Tibial nerve (tissue), 4 donors: ENCODE results near the gene BCL2L13. TPM values are rescaled to one million over a fixed set of nuclear protein-coding genes. Genes with fewer than 3 reads are reported as not detected.
A peak's percentile ranks its signal among the peaks of the same experiment; 100 is the strongest.

ENCODE experiments used
- DNase-seq, 2 donors: peaks; one replicate each; pipeline ENCODE4 v3.0.0-alpha.2; 2019; ENCODE audit warnings: low spot score in 2 of 2
- H3K27ac ChIP-seq, 4 donors: fragments of 200-600 bp; sonication (generic) in 3 of 4; one replicate each; pipeline ENCODE4 v1.5.1; 2017 to 2019; ENCODE audit warnings: mild to moderate bottlenecking in 1 of 4
- H3K27me3 ChIP-seq, 2 donors: fragments of 200-600 bp; sonication (generic) in 1 of 2; one replicate each; pipeline versions ENCODE4 v1.5.1 to v1.6.0; 2017 to 2019
- H3K36me3 ChIP-seq, 3 donors: fragments of 200-600 bp; sonication (generic); one replicate each; pipeline ENCODE4 v1.5.1; 2018 to 2019
- H3K4me1 ChIP-seq, 4 donors: fragments of 200-600 bp; sonication (generic) in 3 of 4; one replicate each; pipeline ENCODE4 v1.5.1; 2017 to 2019
- H3K4me3 ChIP-seq, 4 donors: fragments of 200-600 bp; sonication (generic) in 3 of 4; one replicate each; pipeline ENCODE4 v1.5.1; 2017 to 2019; ENCODE audit warnings: mild to moderate bottlenecking in 1 of 4, moderate library complexity in 1 of 4
- H3K9me3 ChIP-seq, 4 donors: fragments of 200-600 bp; sonication (generic) in 3 of 4; one replicate each; pipeline ENCODE4 v1.5.1; 2017 to 2019
- EP300 ChIP-seq, 2 donors: sonication (generic); formaldehyde crosslinking; IDR thresholded peaks; one replicate each; pipeline ENCODE4 v1.6.1; 2017; ENCODE audit warnings: antibody characterized with exemption in 2 of 2, mild to moderate bottlenecking in 1 of 2
- POLR2A ChIP-seq, 2 donors: fragments of 450-650 bp; IDR thresholded peaks; one replicate each; pipeline ENCODE4 v1.6.1; 2017; ENCODE audit warnings: antibody characterized with exemption in 2 of 2, mild to moderate bottlenecking in 2 of 2, moderate library complexity in 2 of 2
- WGBS, 2 donors: methylation state at CpG; one replicate each; pipeline ENCODE4 v1.1.5; 2018; 5-methylcytosine and 5-hydroxymethylcytosine counted together
- total RNA-seq, 4 donors: library from RNA; depleted of rRNA; stranded (reverse); fragments of >200 nt; gene quantifications; one replicate each; pipeline ENCODE4 v1.1.0, GENCODE V29; 2016
- TF ChIP-seq, protein P1 (sequence below), 5 experiments: fragments of 200-600 bp in 3 of 5; fragments of 450-650 bp in 2 of 5; sonication (generic) in 3 of 5; IDR thresholded peaks; one replicate each; pipeline ENCODE4 v1.5.1; 2016 to 2019; ENCODE audit warnings: antibody characterized with exemption in 5 of 5, mild to moderate bottlenecking in 3 of 5, moderate library complexity in 2 of 5

The BCL2L13 gene
- total RNA-seq, 4 donors from 2014 or later, result 47.4 to 74.7 (median 60.9) TPM

DNA sequence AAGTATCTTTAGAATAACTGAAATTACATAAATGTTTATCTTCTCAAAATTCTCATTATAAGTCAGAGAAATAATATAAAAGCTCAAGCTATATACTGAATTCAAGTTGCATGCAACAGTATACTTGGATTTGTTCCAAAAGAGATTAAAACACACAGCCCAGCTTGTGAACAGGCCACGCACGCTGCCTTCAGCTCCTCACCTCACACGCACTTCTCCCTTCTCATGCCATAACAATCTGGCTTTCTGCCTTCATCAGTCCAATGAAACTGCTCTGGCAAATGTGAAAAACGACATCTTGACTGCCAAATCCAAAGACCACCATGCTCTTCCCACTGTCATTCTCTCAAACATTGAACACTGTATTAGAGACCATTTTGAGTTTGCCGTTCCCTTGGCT, 32.1 kb upstream of the BCL2L13 start:
- WGBS, 2 donors, result 47 to 53% methylated on average over 5 of the region's 5 CpGs
- H3K4me1 ChIP-seq, result peaks cover 0 to 34% (median 0%) of the 10 kb centered on the region in 4 donors
- peaks cover 0 to 42% (median 7%) of the 10 kb centered on the region in 3 donors for H3K36me3 ChIP-seq
- H3K27ac ChIP-seq, result peak overlapping the region in 2 of 4 donors; percentile 29 to 52
- no peak for DNase-seq
- H3K9me3 ChIP-seq, result no peaks in the 10 kb centered on the region
- no peak for TF ChIP-seq POLR2A (IDR thresholded peaks at IDR 0.05)
- no peaks in the 10 kb centered on the region for H3K27me3 ChIP-seq
- no peak overlapping the region for H3K4me3 ChIP-seq

DNA sequence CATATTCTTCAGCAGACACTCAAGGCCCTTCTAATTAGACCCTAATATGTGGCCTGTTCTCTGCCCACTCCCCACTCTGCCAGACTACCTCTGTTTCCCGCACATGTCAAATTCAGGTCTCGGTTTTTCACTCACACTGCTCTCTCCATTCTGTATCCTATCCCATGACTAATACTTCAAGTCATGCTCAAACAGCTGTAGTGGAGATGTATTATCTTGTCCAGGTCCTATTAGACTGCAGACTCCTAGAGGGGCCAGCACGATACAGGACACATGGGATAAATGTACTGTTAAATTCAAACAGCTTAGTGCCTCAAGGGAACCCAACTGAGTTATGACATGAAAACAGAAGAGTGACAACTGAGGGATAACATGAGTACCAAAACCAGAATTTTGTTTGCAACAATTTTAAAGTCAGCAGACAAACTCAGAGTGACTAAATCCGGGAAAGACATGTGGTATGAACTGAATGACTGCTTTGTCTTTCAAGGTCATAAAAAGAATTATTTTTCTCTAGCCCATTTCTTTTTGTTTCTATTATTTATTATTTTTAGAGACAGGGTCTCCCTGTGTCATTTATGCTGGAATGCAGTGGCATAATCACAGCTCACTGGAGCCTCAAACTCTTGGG, 30.6 kb upstream of the BCL2L13 start:
- Histone ChIP-seq H3K4me3 (no peak overlapping the region), H3K27ac (peak overlapping the region in 2 of 4 donors; percentile 47 to 62), H3K9me3 (no peaks in the 10 kb centered on the region), H3K27me3 (no peaks in the 10 kb centered on the region), H3K36me3 (peaks cover 0 to 55% (median 0%) of the 10 kb centered on the region in 3 donors), H3K4me1 (peaks cover 0 to 36% (median 0%) of the 10 kb centered on the region in 4 donors)
- DNase-seq, result no peak
- TF ChIP-seq EP300 (IDR thresholded peaks at IDR 0.05) (no peak), POLR2A (IDR thresholded peaks at IDR 0.05) (no peak)
- 75 to 76% methylated on average over 4 of the region's 4 CpGs for WGBS, 2 donors

DNA sequence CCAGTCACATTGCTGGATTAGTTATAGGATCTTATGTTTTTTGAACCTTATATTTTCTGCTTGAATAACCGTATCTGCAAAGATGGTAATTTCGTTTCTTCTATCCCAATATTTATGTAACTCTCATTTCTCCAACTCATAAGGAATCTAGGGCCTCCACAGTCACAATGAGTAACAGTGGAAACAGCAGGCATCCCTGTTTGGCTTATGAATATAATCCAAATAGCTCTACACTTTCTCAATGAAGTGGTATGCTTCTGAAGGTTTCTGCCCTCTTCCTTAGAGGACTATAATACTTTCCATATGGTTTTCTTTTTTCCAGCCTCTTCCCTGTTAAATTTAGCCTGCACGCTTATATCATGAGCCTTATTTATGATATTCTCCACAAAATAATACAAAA, 26.5 kb upstream of the BCL2L13 start:
- Histone ChIP-seq H3K4me3 (no peak overlapping the region), H3K9me3 (no peaks in the 10 kb centered on the region), H3K4me1 (peaks cover 0 to 23% (median 0%) of the 10 kb centered on the region in 4 donors), H3K36me3 (peaks cover 0 to 79% (median 0%) of the 10 kb centered on the region in 3 donors), H3K27ac (no peak overlapping the region), H3K27me3 (no peaks in the 10 kb centered on the region)
- TF ChIP-seq POLR2A (IDR thresholded peaks at IDR 0.05), result no peak
- TF ChIP-seq, protein P1, sequence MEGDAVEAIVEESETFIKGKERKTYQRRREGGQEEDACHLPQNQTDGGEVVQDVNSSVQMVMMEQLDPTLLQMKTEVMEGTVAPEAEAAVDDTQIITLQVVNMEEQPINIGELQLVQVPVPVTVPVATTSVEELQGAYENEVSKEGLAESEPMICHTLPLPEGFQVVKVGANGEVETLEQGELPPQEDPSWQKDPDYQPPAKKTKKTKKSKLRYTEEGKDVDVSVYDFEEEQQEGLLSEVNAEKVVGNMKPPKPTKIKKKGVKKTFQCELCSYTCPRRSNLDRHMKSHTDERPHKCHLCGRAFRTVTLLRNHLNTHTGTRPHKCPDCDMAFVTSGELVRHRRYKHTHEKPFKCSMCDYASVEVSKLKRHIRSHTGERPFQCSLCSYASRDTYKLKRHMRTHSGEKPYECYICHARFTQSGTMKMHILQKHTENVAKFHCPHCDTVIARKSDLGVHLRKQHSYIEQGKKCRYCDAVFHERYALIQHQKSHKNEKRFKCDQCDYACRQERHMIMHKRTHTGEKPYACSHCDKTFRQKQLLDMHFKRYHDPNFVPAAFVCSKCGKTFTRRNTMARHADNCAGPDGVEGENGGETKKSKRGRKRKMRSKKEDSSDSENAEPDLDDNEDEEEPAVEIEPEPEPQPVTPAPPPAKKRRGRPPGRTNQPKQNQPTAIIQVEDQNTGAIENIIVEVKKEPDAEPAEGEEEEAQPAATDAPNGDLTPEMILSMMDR (IDR thresholded peaks at IDR 0.05), result no peak
- TF ChIP-seq EP300 (IDR thresholded peaks at IDR 0.05), result no peak
- 92 to 94% methylated on average over 3 of the region's 3 CpGs for WGBS, 2 donors
- DNase-seq, result no peak

DNA sequence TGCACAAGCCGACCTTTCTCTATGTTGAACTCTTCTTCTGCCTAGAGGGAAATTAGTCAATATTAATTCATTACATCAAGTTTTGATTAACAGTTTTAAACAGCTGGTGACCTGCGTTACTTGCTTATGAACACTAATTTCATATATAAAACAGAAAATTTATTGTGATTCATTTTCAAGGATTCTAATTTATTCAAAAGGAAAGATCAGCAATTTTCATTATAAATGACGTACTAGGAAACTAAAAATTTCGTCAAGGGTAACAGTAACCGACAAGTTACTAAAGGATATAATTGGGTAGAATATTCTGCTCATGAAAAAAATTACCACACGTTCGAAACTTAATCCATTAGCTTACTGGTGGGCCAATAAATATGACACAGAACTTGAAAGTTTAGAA, 25.3 kb upstream of the BCL2L13 start:
- H3K4me1 ChIP-seq, result peaks cover 0 to 12% (median 0%) of the 10 kb centered on the region in 4 donors
- 93 to 94% methylated on average over 7 of the region's 7 CpGs for WGBS, 2 donors
- no peaks in the 10 kb centered on the region for H3K9me3 ChIP-seq
- H3K36me3 ChIP-seq, result peaks cover 0 to 80% (median 0%) of the 10 kb centered on the region in 3 donors
- H3K27me3 ChIP-seq, result no peaks in the 10 kb centered on the region
- no peak overlapping the region for H3K27ac ChIP-seq
- no peak for DNase-seq
- TF ChIP-seq, protein P1 (IDR thresholded peaks at IDR 0.05), result no peak
- TF ChIP-seq POLR2A (IDR thresholded peaks at IDR 0.05), result no peak
- no peak for TF ChIP-seq EP300 (IDR thresholded peaks at IDR 0.05)
- no peak overlapping the region for H3K4me3 ChIP-seq

DNA sequence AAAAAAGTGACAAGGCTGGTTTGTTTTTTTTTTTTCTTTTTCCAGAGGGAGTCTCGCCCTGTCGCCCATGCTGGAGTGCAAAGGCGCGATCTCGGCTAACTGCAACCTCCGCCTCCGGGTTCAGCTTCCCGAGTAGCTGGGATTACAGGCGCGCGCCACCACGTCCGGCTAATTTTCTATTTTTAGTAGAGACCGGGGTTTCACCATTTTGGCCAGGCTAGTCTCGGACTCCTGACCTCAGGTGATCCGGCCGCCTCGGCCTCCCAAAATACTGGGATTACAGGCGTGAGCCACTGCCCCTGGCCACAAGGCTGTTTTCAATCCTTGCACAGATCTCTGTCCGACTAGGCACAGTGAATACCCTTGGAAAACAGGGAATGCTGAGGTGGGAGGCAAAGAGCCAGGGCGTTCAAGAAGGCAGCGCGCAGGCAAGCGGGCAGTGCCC, 10.6 kb upstream of the BCL2L13 start:
- H3K36me3 ChIP-seq, result peaks cover 0 to 27% (median 0%) of the 10 kb centered on the region in 3 donors
- peak overlapping the region; percentile 86 to 97 (median 94) for H3K27ac ChIP-seq
- peak overlapping the region; percentile 92 to 100 (median 96) for H3K4me3 ChIP-seq
- no peak for DNase-seq
- no peaks in the 10 kb centered on the region for H3K27me3 ChIP-seq
- H3K4me1 ChIP-seq, result peaks cover 0 to 40% (median 17%) of the 10 kb centered on the region in 4 donors
- H3K9me3 ChIP-seq, result no peaks in the 10 kb centered on the region
- 18 to 20% methylated on average over 24 of the region's 24 CpGs for WGBS, 2 donors
- TF ChIP-seq EP300 (IDR thresholded peaks at IDR 0.05) (no peak), POLR2A (IDR thresholded peaks at IDR 0.05) (no peak)
- TF ChIP-seq, protein P1 (IDR thresholded peaks at IDR 0.05), result no peak

DNA sequence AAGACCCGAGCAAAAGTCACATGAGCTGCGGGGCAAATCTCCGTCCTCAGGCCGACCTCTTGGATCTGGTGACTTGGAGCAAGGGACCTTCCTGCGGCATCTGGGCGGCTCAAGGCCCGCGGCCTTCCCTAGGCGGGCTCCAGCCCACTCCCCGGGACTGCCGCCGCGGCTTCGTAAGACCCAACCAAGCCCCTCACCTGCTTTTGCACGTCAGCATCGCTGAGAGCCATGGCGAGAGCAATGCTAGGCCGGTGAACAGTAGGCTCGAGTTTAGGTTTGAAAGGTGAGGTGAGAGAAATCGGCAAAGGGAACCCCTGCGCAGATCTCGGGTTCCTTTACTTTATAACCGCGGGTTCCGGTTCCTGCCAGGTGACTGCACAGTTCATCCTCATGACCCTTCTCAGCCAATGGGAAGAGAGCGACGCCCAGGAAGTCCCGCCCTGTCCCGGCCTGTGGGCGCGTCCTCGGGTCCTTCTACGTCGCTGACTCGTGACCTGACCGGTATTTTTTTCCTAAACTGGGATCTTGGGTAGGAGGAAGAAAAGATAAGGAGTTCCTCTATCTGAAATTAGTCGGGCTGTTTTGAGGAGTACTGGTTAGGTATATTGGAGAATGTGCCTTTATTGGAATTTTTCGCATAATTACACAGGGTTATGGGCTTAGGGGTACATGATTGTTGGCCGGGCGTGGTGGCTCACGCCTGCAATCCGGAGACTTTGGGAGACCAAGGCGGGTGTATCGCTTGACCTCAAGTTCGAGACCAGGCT, 10.0 kb upstream of the BCL2L13 start, which contains the start of gene ATP6V1E1:
Gene ATP6V1E1, minus strand, starts transcription at position 344 of the 767 bp plus-strand sequence. Its CDS starts 114 bp downstream, at position 230.
- Histone ChIP-seq H3K9me3 (no peaks in the 10 kb centered on the region), H3K27me3 (no peaks in the 10 kb centered on the region), H3K36me3 (peaks cover 0 to 24% (median 0%) of the 10 kb centered on the region in 3 donors), H3K27ac (peak within 1 kb of the TSS; percentile 86 to 97 (median 94)), H3K4me1 (peaks cover 0 to 40% (median 17%) of the 10 kb centered on the region in 4 donors), H3K4me3 (peak within 1 kb of the TSS; percentile 92 to 100 (median 96))
- peak; percentile 95 to 99 for DNase-seq
- TF ChIP-seq, protein P1 (IDR thresholded peaks at IDR 0.05), result no peak
- peak; percentile 94 to 95 for TF ChIP-seq EP300 (IDR thresholded peaks at IDR 0.05)
- TF ChIP-seq POLR2A (IDR thresholded peaks at IDR 0.05), result peak; percentile 79 to 80
- 0% methylated on average over 41 to 44 of the region's 45 CpGs for WGBS, 2 donors
